ENCODE measurements around the gene RNF145.

- no peak for TF ChIP-seq CTCF (IDR thresholded peaks at IDR 0.05)
- no peak for TF ChIP-seq POLR2A (IDR thresholded peaks at IDR 0.05)
- TF ChIP-seq POLR2AphosphoS5 (IDR thresholded peaks at IDR 0.05; ENCODE audit: insufficient read depth in 1 of 2, low read depth in 1 of 2): no peak
These were observed 21.6 kb downstream of the RNF145 start for GRCh38 chr5:159187719-159188118.
